Subcutaneous adipose tissue (tissue), 4 donors: ENCODE results near the gene POC5. TPM values are rescaled to one million over a fixed set of nuclear protein-coding genes. Genes with fewer than 3 reads are reported as not detected.

Experiments used
- CTCF ChIP-seq: fragments of 450-650 bp; IDR thresholded peaks from one replicate; pipeline ENCODE4 v1.5.1; 2016; ENCODE audit warnings: low read depth, mild to moderate bottlenecking, control low read depth, antibody characterized with exemption, moderate library complexity
- small RNA-seq: library from RNA; depleted of rRNA; stranded (forward); fragments of <200 nt; gene quantifications from one replicate; pipeline ENCODE3, GENCODE V24; 2016
- total RNA-seq, 4 donors: library from RNA; depleted of rRNA; stranded (reverse); fragments of >200 nt; gene quantifications; one replicate each; pipeline ENCODE4 v1.1.0, GENCODE V29; 2016

Gene POC5
- total RNA-seq, 4 donors from 2014 or later = 10.9 to 17.8 (median 14.9) TPM

- TF ChIP-seq CTCF = no peak
Observed at GRCh38 chr5:75639535-75640311, 77.5 kb downstream of the POC5 start.

GRCh38 chr5:75637949-75638348 lies 79.3 kb downstream of the POC5 start:
- TF ChIP-seq CTCF = no peak

- no peak for TF ChIP-seq CTCF
Observed at GRCh38 chr5:75632321-75632720, 84.9 kb downstream of the POC5 start.

GRCh38 chr5:75630875-75631274 lies 86.4 kb downstream of the POC5 start:
- no peak for TF ChIP-seq CTCF

- TF ChIP-seq CTCF = no peak
Observed at GRCh38 chr5:75627801-75628200, 89.4 kb downstream of the POC5 start.

- no peak for TF ChIP-seq CTCF
Observed at GRCh38 chr5:75626959-75627358, 90.3 kb downstream of the POC5 start.

Small RNAs within 50 kb of the gene (small RNA-seq; reads per million reads assigned to genes)
- not detected for gene RNU6-680P

Other genes with a start within 250 kb of the POC5 start
- gene CERT1, start 205.8 kb downstream of the POC5 start, total RNA-seq = 100 to 1,000 TPM in 1 of 4 donors, 10 to 100 TPM in 3; 77.6 to 106 (median 86.1) TPM
- 10 to 100 TPM; 34.5 to 60.0 (median 45.0) TPM for gene POLK, start 205.5 kb downstream of the POC5 start, total RNA-seq
- gene ANKDD1B, start 106.0 kb downstream of the POC5 start, total RNA-seq = 1 to 10 TPM in 1 of 4 donors, under 1 TPM in 1, not detected in 2; 0.51 to 1.5 TPM